Hepatocyte (in vitro differentiated cells): ENCODE measurements around the gene SLCO1B1.

Experiments used
- EZH2 ChIP-seq: fragments of 200-600 bp; sonication (generic); IDR thresholded peaks from 2 replicates; pipeline ENCODE4 v1.6.1; 2016; ENCODE audit warnings: antibody characterized with exemption, mild to moderate bottlenecking, borderline replicate concordance
- EZH2phosphoT487 ChIP-seq: fragments of 200-600 bp; sonication (generic); IDR thresholded peaks from one replicate; pipeline ENCODE4 v1.6.1; 2018; ENCODE audit warnings: antibody characterized with exemption, mild to moderate bottlenecking, low read depth, moderate library complexity; ENCODE audit not compliant: unreplicated experiment, severe bottlenecking
- TF ChIP-seq, protein P1 (sequence below): fragments of 200-600 bp; sonication (generic); IDR thresholded peaks from 2 replicates; pipeline ENCODE4 v1.5.1; 2016; ENCODE audit warnings: antibody characterized with exemption, mild to moderate bottlenecking; ENCODE audit not compliant: poor library complexity

DNA sequence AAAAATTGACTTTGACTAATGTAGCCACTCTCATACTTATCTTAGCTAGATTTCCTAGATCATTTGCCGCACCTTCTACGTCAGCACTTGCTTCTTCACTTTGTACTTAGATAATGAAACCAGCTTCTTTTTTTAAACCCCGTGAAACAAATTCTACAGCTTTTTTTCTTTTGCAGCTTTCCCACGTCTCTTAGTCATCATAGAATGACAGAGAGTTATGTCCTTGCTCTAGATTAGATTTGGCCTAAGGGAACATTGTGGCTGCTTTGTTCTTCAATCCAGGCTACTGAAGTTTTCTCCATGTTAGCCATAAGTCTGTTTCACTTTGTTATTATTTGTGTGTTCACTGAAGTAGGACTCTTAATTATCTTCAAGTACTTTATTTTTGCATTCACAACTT, 108.9 kb downstream of the SLCO1B1 start:
- TF ChIP-seq, protein P1, sequence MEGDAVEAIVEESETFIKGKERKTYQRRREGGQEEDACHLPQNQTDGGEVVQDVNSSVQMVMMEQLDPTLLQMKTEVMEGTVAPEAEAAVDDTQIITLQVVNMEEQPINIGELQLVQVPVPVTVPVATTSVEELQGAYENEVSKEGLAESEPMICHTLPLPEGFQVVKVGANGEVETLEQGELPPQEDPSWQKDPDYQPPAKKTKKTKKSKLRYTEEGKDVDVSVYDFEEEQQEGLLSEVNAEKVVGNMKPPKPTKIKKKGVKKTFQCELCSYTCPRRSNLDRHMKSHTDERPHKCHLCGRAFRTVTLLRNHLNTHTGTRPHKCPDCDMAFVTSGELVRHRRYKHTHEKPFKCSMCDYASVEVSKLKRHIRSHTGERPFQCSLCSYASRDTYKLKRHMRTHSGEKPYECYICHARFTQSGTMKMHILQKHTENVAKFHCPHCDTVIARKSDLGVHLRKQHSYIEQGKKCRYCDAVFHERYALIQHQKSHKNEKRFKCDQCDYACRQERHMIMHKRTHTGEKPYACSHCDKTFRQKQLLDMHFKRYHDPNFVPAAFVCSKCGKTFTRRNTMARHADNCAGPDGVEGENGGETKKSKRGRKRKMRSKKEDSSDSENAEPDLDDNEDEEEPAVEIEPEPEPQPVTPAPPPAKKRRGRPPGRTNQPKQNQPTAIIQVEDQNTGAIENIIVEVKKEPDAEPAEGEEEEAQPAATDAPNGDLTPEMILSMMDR: no peak
- TF ChIP-seq EZH2 (no peak), EZH2phosphoT487 (no peak)
